Astrocyte (in vitro differentiated cells and primary cell): ENCODE results near the gene PLCL1. TPM values are rescaled to one million over a fixed set of nuclear protein-coding genes. Genes with fewer than 3 reads are reported as not detected.

Source experiments
- DNase-seq: peaks from one replicate; pipeline ENCODE4 v3.0.0-alpha.2; 2010; ENCODE audit warnings: low read depth
- FAIRE-seq: peaks from 2 replicates; lab custom pipeline; 2011; peaks lifted over from hg19 to GRCh38; lab: Jason Lieb, UNC
- H2AFZ ChIP-seq: 2 replicates; pipeline ENCODE4 v1.6.0; 2012; ENCODE audit warnings: low read depth, low read length, inconsistent platforms
- H3K27ac ChIP-seq: 2 replicates; pipeline ENCODE4 v1.5.1; 2011; ENCODE audit warnings: low read depth, low read length, inconsistent platforms
- H3K27me3 ChIP-seq: 2 replicates; pipeline ENCODE4 v1.6.0; 2011; ENCODE audit warnings: low read length, inconsistent platforms; ENCODE audit not compliant: insufficient read depth
- H3K36me3 ChIP-seq: 2 replicates; pipeline ENCODE4 v1.5.1; 2011; ENCODE audit warnings: low read length, inconsistent platforms; ENCODE audit not compliant: insufficient read depth
- H3K4me1 ChIP-seq: 2 replicates; pipeline ENCODE4 v1.5.1; 2011; ENCODE audit warnings: low read length, inconsistent platforms; ENCODE audit not compliant: insufficient read depth
- H3K4me2 ChIP-seq: 2 replicates; pipeline ENCODE4 v1.6.0; 2012; ENCODE audit warnings: low read length, inconsistent platforms
- H3K4me3 ChIP-seq: 2 replicates; pipeline ENCODE4 v1.5.1; 2011; ENCODE audit warnings: low read depth, mild to moderate bottlenecking, low read length, inconsistent platforms; ENCODE audit not compliant: insufficient read depth
- H3K79me2 ChIP-seq: 2 replicates; pipeline ENCODE4 v1.6.0; 2012; ENCODE audit warnings: mild to moderate bottlenecking, low read length, inconsistent platforms; ENCODE audit not compliant: insufficient read depth
- H3K9ac ChIP-seq: 2 replicates; pipeline ENCODE4 v1.6.0; 2012; ENCODE audit warnings: mild to moderate bottlenecking, low read length, inconsistent platforms
- H3K9me3 ChIP-seq: 2 replicates; pipeline ENCODE4 v1.5.1; 2012; ENCODE audit warnings: low read depth, mild to moderate bottlenecking, low read length, inconsistent platforms; ENCODE audit not compliant: insufficient read depth
- H4K20me1 ChIP-seq: 2 replicates; pipeline ENCODE4 v1.6.0; 2012; ENCODE audit warnings: low read length, inconsistent platforms; ENCODE audit not compliant: insufficient read depth
- H3K27ac Mint-ChIP-seq: one replicate; pipeline ENCODE4 v1.8.0; 2021; ENCODE audit warnings: mild to moderate bottlenecking, mixed read lengths; ENCODE audit not compliant: unreplicated experiment
- H3K27me3 Mint-ChIP-seq: one replicate; pipeline ENCODE4 v1.8.0; 2021; ENCODE audit warnings: low read depth, mixed read lengths; ENCODE audit not compliant: unreplicated experiment
- H3K36me3 Mint-ChIP-seq: one replicate; pipeline ENCODE4 v1.8.0; 2021; ENCODE audit warnings: low read depth, mixed read lengths; ENCODE audit not compliant: unreplicated experiment
- H3K4me1 Mint-ChIP-seq: one replicate; pipeline ENCODE4 v1.8.0; 2021; ENCODE audit warnings: low read depth, mixed read lengths; ENCODE audit not compliant: unreplicated experiment
- H3K4me3 Mint-ChIP-seq: one replicate; pipeline ENCODE4 v1.8.0; 2021; ENCODE audit warnings: mild to moderate bottlenecking, moderate library complexity, mixed read lengths; ENCODE audit not compliant: unreplicated experiment
- H3K9me3 Mint-ChIP-seq: one replicate; pipeline ENCODE4 v1.8.0; 2021; ENCODE audit warnings: mild to moderate bottlenecking, mixed read lengths; ENCODE audit not compliant: unreplicated experiment
- CTCF ChIP-seq: IDR thresholded peaks from 2 replicates; pipeline ENCODE4 v1.5.1; 2011; ENCODE audit warnings: low read depth, mild to moderate bottlenecking, inconsistent platforms, low read length, moderate library complexity; ENCODE audit not compliant: insufficient read depth
- EZH2 ChIP-seq: IDR thresholded peaks from 2 replicates; pipeline ENCODE4 v1.6.1; 2012; ENCODE audit warnings: mild to moderate bottlenecking, low read length, inconsistent platforms; ENCODE audit not compliant: insufficient read depth
- total RNA-seq: library from RNA; stranded (reverse); gene quantifications from 2 replicates; pipeline ENCODE4 v1.2.1, GENCODE V29; 2021

PLCL1 gene
- total RNA-seq, 1 donor from 2014 or later = 0.84 TPM

GRCh38 chr2:198080879-198081765 is 276.7 kb downstream of the PLCL1 start:
- Histone ChIP-seq H3K4me2 (no peak overlapping the region), H3K79me2 (no peaks in the 10 kb centered on the region), H4K20me1 (no peaks in the 10 kb centered on the region), H3K27ac (no peak overlapping the region), H3K4me1 (no peaks in the 10 kb centered on the region), H3K36me3 (no peaks in the 10 kb centered on the region), H3K9me3 (no peaks in the 10 kb centered on the region), H3K9ac (no peak overlapping the region), H2AFZ (no peak overlapping the region), H3K4me3 (no peak overlapping the region), H3K27me3 (no peaks in the 10 kb centered on the region)
- TF ChIP-seq EZH2 (no peak), CTCF (no peak)
- Mint-ChIP-seq H3K27ac (no peak overlapping the region), H3K4me1 (no peaks in the 10 kb centered on the region), H3K4me3 (no peak overlapping the region), H3K9me3 (no peaks in the 10 kb centered on the region), H3K36me3 (no peaks in the 10 kb centered on the region), H3K27me3 (no peaks in the 10 kb centered on the region)
- no peak for FAIRE-seq
- no peak for DNase-seq

DNA sequence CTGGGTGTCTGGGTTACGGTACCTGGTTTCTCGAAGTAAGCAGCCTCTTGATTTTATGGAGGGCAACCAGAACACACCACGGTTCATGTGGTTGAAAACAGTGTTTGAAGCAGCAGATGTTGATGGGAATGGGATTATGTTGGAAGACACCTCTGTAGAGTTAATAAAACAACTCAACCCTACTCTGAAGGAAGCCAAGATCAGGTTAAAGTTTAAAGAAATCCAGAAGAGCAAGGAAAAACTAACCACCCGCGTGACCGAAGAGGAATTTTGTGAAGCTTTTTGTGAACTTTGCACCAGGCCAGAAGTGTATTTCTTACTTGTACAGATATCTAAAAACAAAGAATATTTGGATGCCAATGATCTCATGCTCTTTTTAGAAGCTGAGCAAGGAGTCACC is 279.8 kb downstream of the PLCL1 start:
- Histone ChIP-seq H3K9me3 (no peaks in the 10 kb centered on the region), H4K20me1 (no peaks in the 10 kb centered on the region), H3K4me2 (no peak overlapping the region), H3K27ac (no peak overlapping the region), H3K27me3 (no peaks in the 10 kb centered on the region), H3K9ac (no peak overlapping the region), H3K4me1 (no peaks in the 10 kb centered on the region), H3K36me3 (no peaks in the 10 kb centered on the region), H3K79me2 (no peaks in the 10 kb centered on the region), H3K4me3 (no peak overlapping the region), H2AFZ (no peak overlapping the region)
- TF ChIP-seq CTCF (no peak), EZH2 (no peak)
- no peaks in the 10 kb centered on the region for H3K36me3 Mint-ChIP-seq
- DNase-seq (no peak), FAIRE-seq (no peak)
- H3K4me1 Mint-ChIP-seq = no peaks in the 10 kb centered on the region
- H3K27me3 Mint-ChIP-seq = no peaks in the 10 kb centered on the region
- no peak overlapping the region for H3K4me3 Mint-ChIP-seq
- H3K27ac Mint-ChIP-seq = no peak overlapping the region
- no peaks in the 10 kb centered on the region for H3K9me3 Mint-ChIP-seq

GRCh38 chr2:198096002-198096401 is 291.6 kb downstream of the PLCL1 start:
- DNase-seq = no peak
- Mint-ChIP-seq H3K36me3 (no peaks in the 10 kb centered on the region), H3K4me3 (no peak overlapping the region), H3K4me1 (peaks cover 5% of the 10 kb centered on the region), H3K27ac (no peak overlapping the region), H3K9me3 (no peaks in the 10 kb centered on the region), H3K27me3 (no peaks in the 10 kb centered on the region)
- H3K27ac ChIP-seq = no peak overlapping the region
- FAIRE-seq = no peak
- no peak overlapping the region for H3K9ac ChIP-seq
- no peaks in the 10 kb centered on the region for H3K36me3 ChIP-seq
- H3K9me3 ChIP-seq = no peaks in the 10 kb centered on the region
- no peak overlapping the region for H3K4me3 ChIP-seq
- TF ChIP-seq EZH2 (no peak), CTCF (no peak)
- no peak overlapping the region for H3K4me2 ChIP-seq
- no peaks in the 10 kb centered on the region for H3K27me3 ChIP-seq
- no peaks in the 10 kb centered on the region for H3K4me1 ChIP-seq
- H3K79me2 ChIP-seq = no peaks in the 10 kb centered on the region
- no peak overlapping the region for H2AFZ ChIP-seq
- H4K20me1 ChIP-seq = no peaks in the 10 kb centered on the region
